WTC11 (cell line): Measurements from ENCODE around the gene ZCCHC14. TPM values are rescaled to one million over a fixed set of nuclear protein-coding genes. Genes with fewer than 3 reads are reported as not detected.

Experiments used
- ATAC-seq: fragments of 200-7000 bp; cut with Tn5 transposase; 2 replicates; pipeline ENCODE4 v1.10.0; 2021; ENCODE audit warnings: mild to moderate bottlenecking, moderate library complexity
- CTCF ChIA-PET: fragments of 300-600 bp; sonication (Branson Sonifier 250); formaldehyde crosslinking; loops from one replicate; lab custom pipeline; 2021; ENCODE audit warnings: antibody characterized with exemption; lab: Charles Lee
- POLR2A ChIA-PET: fragments of 350-600 bp; sonication (Branson Sonifier 250); formaldehyde crosslinking; loops from one replicate; lab custom pipeline; 2021; ENCODE audit warnings: antibody characterized with exemption; lab: Charles Lee
- DNase-seq: peaks from one replicate; pipeline ENCODE4 v3.0.0; 2021; ENCODE audit warnings: low spot score
- H3K27ac Mint-ChIP-seq: 2 replicates; pipeline ENCODE4 v1.8.0; 2021; ENCODE audit warnings: mixed read lengths
- H3K27me3 Mint-ChIP-seq: 2 replicates; pipeline ENCODE4 v1.8.0; 2021; ENCODE audit warnings: low read depth, mild to moderate bottlenecking, moderate library complexity, mixed read lengths
- H3K36me3 Mint-ChIP-seq: 2 replicates; pipeline ENCODE4 v1.8.0; 2021; ENCODE audit warnings: mixed read lengths
- H3K4me1 Mint-ChIP-seq: 2 replicates; pipeline ENCODE4 v1.8.0; 2022; ENCODE audit warnings: mixed read lengths
- H3K4me3 Mint-ChIP-seq: 2 replicates; pipeline ENCODE4 v1.8.0; 2021; ENCODE audit warnings: mild to moderate bottlenecking, moderate library complexity, mixed read lengths
- H3K9me3 Mint-ChIP-seq: 2 replicates; pipeline ENCODE4 v1.8.0; 2021; ENCODE audit warnings: mixed read lengths
- ESRRA ChIP-seq: sonication (generic); formaldehyde crosslinking; IDR thresholded peaks from 2 replicates; pipeline ENCODE4 v1.8.1; 2022; ENCODE audit warnings: mild to moderate bottlenecking, missing genetic modification reagents, borderline replicate concordance
- HMGA2 ChIP-seq: fragments of 250-450 bp; sonication (Bioruptor Pico); IDR thresholded peaks from 2 replicates; pipeline ENCODE4 v1.4.0; 2021; ENCODE audit warnings: mild to moderate bottlenecking, moderate library complexity
- NFATC4 ChIP-seq: fragments of 250-450 bp; sonication (Bioruptor Pico); IDR thresholded peaks from 2 replicates; pipeline ENCODE4 v1.9.0; 2021; ENCODE audit warnings: mild to moderate bottlenecking
- RORB ChIP-seq: fragments of 250-450 bp; sonication (Bioruptor Pico); IDR thresholded peaks from 2 replicates; pipeline ENCODE4 v1.9.0; 2021; ENCODE audit warnings: mild to moderate bottlenecking
- SOX15 ChIP-seq: fragments of 250-450 bp; sonication (Bioruptor Pico); IDR thresholded peaks from 2 replicates; pipeline ENCODE4 v1.9.0; 2021; ENCODE audit warnings: mild to moderate bottlenecking
- TP53 ChIP-seq: sonication (generic); formaldehyde crosslinking; IDR thresholded peaks from 2 replicates; pipeline ENCODE4 v1.8.1; 2023; ENCODE audit warnings: mild to moderate bottlenecking, missing genetic modification reagents
- ZBTB21 ChIP-seq: sonication (generic); formaldehyde crosslinking; IDR thresholded peaks from 2 replicates; pipeline ENCODE4 v1.8.1; 2023; ENCODE audit warnings: mild to moderate bottlenecking, missing genetic modification reagents, borderline replicate concordance
- ZNF219 ChIP-seq: sonication (generic); formaldehyde crosslinking; IDR thresholded peaks from 2 replicates; pipeline ENCODE4 v1.8.0; 2023; ENCODE audit warnings: missing genetic modification reagents, mild to moderate bottlenecking, borderline replicate concordance
- ZNF232 ChIP-seq: sonication (generic); formaldehyde crosslinking; IDR thresholded peaks from 2 replicates; pipeline ENCODE4 v1.8.0; 2022; ENCODE audit warnings: mild to moderate bottlenecking, missing genetic modification reagents
- ZNF263 ChIP-seq: sonication (generic); formaldehyde crosslinking; IDR thresholded peaks from 2 replicates; pipeline ENCODE4 v1.8.1; 2022; ENCODE audit warnings: low read depth, mild to moderate bottlenecking, moderate library complexity, missing genetic modification reagents
- total RNA-seq: library from RNA; stranded (reverse); gene quantifications from 3 replicates; pipeline ENCODE4 v1.2.3, GENCODE V29; 2021
- TF ChIP-seq, protein P1 (sequence below): fragments of 250-450 bp; sonication (Bioruptor Pico); IDR thresholded peaks from 2 replicates; pipeline ENCODE4 v1.9.0; 2021; ENCODE audit warnings: mild to moderate bottlenecking, borderline replicate concordance
- TF ChIP-seq, protein P2 (sequence below): fragments of 250-450 bp; sonication (Bioruptor Pico); IDR thresholded peaks from 2 replicates; pipeline ENCODE4 v2.1.2; 2022; ENCODE audit warnings: mild to moderate bottlenecking, moderate library complexity
- TF ChIP-seq, protein P3 (sequence below): sonication (generic); formaldehyde crosslinking; IDR thresholded peaks from 2 replicates; pipeline ENCODE4 v1.8.0; 2022; ENCODE audit warnings: mild to moderate bottlenecking, missing genetic modification reagents
- TF ChIP-seq, protein P4 (sequence below): sonication (generic); formaldehyde crosslinking; IDR thresholded peaks from 2 replicates; pipeline ENCODE4 v1.8.1; 2022; ENCODE audit warnings: mild to moderate bottlenecking, missing genetic modification reagents, moderate library complexity, borderline replicate concordance
- TF ChIP-seq, protein P5 (sequence below): sonication (generic); formaldehyde crosslinking; IDR thresholded peaks from 2 replicates; pipeline ENCODE4 v1.8.1; 2023; ENCODE audit warnings: mild to moderate bottlenecking, missing genetic modification reagents, borderline replicate concordance
- TF ChIP-seq, protein P6 (sequence below): fragments of 250-450 bp; sonication (Bioruptor Pico); IDR thresholded peaks from 2 replicates; pipeline ENCODE4 v1.8.0; 2021; ENCODE audit warnings: mild to moderate bottlenecking
- TF ChIP-seq, protein P7 (sequence below): sonication (generic); formaldehyde crosslinking; IDR thresholded peaks from 2 replicates; pipeline ENCODE4 v1.8.1; 2023; ENCODE audit warnings: mild to moderate bottlenecking, missing genetic modification reagents
- TF ChIP-seq, protein P8 (sequence below): fragments of 250-450 bp; sonication (Bioruptor Pico); IDR thresholded peaks from 2 replicates; pipeline ENCODE4 v1.9.0; 2021; ENCODE audit warnings: moderate library complexity, mild to moderate bottlenecking, inconsistent platforms, borderline replicate concordance

Gene ZCCHC14
- total RNA-seq, 1 experiment from 2014 or later = 33.8 TPM

DNA sequence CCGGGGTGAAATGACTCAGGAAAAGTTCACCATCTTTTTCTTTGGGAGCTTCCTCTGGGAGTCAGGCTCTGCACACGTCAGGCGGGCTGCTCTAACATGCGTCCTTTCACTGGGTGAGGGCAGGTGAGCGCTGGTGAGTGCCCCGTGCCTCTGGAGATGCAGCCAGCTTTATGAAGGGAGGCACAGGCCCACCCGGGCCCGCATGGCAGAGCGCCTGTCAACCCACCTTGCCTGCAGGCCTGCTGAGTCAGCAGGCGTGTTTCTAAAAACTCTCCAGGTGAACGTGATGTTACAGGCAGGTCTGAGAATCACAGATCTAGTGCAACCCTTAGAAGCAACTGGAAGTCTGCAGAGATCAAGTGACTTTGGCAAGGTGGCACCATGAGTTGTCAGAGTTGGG, 82.3 kb downstream of the ZCCHC14 start (continued):
- TF ChIP-seq, protein P1, sequence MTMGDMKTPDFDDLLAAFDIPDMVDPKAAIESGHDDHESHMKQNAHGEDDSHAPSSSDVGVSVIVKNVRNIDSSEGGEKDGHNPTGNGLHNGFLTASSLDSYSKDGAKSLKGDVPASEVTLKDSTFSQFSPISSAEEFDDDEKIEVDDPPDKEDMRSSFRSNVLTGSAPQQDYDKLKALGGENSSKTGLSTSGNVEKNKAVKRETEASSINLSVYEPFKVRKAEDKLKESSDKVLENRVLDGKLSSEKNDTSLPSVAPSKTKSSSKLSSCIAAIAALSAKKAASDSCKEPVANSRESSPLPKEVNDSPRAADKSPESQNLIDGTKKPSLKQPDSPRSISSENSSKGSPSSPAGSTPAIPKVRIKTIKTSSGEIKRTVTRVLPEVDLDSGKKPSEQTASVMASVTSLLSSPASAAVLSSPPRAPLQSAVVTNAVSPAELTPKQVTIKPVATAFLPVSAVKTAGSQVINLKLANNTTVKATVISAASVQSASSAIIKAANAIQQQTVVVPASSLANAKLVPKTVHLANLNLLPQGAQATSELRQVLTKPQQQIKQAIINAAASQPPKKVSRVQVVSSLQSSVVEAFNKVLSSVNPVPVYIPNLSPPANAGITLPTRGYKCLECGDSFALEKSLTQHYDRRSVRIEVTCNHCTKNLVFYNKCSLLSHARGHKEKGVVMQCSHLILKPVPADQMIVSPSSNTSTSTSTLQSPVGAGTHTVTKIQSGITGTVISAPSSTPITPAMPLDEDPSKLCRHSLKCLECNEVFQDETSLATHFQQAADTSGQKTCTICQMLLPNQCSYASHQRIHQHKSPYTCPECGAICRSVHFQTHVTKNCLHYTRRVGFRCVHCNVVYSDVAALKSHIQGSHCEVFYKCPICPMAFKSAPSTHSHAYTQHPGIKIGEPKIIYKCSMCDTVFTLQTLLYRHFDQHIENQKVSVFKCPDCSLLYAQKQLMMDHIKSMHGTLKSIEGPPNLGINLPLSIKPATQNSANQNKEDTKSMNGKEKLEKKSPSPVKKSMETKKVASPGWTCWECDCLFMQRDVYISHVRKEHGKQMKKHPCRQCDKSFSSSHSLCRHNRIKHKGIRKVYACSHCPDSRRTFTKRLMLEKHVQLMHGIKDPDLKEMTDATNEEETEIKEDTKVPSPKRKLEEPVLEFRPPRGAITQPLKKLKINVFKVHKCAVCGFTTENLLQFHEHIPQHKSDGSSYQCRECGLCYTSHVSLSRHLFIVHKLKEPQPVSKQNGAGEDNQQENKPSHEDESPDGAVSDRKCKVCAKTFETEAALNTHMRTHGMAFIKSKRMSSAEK (CRISPR knock-in tag) = no peak
- TF ChIP-seq, all 79 proteins: peak for 0

DNA sequence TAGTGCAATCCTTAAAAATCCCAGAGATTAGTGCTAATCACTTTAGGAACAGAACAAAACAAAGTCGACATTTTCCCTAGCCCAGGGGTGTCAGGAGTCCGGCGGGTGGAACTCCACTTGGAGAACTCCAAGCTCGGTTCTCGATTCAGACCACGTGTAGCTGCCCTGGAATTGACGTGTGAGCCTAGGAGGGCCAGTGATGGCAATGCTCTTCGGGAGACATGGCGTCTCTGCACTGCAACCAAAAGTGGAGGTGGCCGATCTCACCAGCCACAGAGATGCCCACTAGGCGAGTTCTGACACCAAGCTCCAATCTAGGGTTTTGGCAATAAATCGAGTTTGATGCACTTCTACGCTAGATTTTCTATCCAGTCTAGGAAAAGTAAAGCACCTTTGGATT, 83.0 kb downstream of the ZCCHC14 start:
- Mint-ChIP-seq H3K36me3 (peaks cover 44% of the 10 kb centered on the region), H3K9me3 (no peaks in the 10 kb centered on the region), H3K4me3 (no peak overlapping the region), H3K4me1 (no peaks in the 10 kb centered on the region), H3K27ac (no peak overlapping the region), H3K27me3 (no peaks in the 10 kb centered on the region)
- CTCF ChIA-PET = interaction anchor here (1.0 kb wide), 1 partner anchor 11 kb away, joined by 4 read pairs; no protein-coding TSS in a partner anchor
- ATAC-seq (no peak), DNase-seq (no peak)
- POLR2A ChIA-PET = no interaction called here
- TF ChIP-seq ZNF232 (CRISPR knock-in tag) (no peak), HMGA2 (CRISPR knock-in tag) (no peak), RORB (no peak), NFATC4 (CRISPR knock-in tag) (no peak), ZBTB21 (CRISPR knock-in tag) (no peak), TP53 (no peak), ZNF219 (CRISPR knock-in tag) (no peak), ESRRA (CRISPR knock-in tag) (no peak), ZNF263 (CRISPR knock-in tag) (no peak), SOX15 (no peak)
- TF ChIP-seq, protein P2, sequence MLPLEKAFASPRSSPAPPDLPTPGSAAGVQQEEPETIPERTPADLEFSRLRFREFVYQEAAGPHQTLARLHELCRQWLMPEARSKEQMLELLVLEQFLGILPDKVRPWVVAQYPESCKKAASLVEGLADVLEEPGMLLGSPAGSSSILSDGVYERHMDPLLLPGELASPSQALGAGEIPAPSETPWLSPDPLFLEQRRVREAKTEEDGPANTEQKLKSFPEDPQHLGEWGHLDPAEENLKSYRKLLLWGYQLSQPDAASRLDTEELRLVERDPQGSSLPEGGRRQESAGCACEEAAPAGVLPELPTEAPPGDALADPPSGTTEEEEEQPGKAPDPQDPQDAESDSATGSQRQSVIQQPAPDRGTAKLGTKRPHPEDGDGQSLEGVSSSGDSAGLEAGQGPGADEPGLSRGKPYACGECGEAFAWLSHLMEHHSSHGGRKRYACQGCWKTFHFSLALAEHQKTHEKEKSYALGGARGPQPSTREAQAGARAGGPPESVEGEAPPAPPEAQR (CRISPR knock-in tag) = no peak
- TF ChIP-seq, protein P3, sequence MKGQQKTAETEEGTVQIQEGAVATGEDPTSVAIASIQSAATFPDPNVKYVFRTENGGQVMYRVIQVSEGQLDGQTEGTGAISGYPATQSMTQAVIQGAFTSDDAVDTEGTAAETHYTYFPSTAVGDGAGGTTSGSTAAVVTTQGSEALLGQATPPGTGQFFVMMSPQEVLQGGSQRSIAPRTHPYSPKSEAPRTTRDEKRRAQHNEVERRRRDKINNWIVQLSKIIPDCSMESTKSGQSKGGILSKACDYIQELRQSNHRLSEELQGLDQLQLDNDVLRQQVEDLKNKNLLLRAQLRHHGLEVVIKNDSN = no peak
- TF ChIP-seq, protein P4, sequence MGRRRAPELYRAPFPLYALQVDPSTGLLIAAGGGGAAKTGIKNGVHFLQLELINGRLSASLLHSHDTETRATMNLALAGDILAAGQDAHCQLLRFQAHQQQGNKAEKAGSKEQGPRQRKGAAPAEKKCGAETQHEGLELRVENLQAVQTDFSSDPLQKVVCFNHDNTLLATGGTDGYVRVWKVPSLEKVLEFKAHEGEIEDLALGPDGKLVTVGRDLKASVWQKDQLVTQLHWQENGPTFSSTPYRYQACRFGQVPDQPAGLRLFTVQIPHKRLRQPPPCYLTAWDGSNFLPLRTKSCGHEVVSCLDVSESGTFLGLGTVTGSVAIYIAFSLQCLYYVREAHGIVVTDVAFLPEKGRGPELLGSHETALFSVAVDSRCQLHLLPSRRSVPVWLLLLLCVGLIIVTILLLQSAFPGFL (CRISPR knock-in tag) = no peak
- TF ChIP-seq, protein P5, sequence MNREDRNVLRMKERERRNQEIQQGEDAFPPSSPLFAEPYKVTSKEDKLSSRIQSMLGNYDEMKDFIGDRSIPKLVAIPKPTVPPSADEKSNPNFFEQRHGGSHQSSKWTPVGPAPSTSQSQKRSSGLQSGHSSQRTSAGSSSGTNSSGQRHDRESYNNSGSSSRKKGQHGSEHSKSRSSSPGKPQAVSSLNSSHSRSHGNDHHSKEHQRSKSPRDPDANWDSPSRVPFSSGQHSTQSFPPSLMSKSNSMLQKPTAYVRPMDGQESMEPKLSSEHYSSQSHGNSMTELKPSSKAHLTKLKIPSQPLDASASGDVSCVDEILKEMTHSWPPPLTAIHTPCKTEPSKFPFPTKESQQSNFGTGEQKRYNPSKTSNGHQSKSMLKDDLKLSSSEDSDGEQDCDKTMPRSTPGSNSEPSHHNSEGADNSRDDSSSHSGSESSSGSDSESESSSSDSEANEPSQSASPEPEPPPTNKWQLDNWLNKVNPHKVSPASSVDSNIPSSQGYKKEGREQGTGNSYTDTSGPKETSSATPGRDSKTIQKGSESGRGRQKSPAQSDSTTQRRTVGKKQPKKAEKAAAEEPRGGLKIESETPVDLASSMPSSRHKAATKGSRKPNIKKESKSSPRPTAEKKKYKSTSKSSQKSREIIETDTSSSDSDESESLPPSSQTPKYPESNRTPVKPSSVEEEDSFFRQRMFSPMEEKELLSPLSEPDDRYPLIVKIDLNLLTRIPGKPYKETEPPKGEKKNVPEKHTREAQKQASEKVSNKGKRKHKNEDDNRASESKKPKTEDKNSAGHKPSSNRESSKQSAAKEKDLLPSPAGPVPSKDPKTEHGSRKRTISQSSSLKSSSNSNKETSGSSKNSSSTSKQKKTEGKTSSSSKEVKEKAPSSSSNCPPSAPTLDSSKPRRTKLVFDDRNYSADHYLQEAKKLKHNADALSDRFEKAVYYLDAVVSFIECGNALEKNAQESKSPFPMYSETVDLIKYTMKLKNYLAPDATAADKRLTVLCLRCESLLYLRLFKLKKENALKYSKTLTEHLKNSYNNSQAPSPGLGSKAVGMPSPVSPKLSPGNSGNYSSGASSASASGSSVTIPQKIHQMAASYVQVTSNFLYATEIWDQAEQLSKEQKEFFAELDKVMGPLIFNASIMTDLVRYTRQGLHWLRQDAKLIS (CRISPR knock-in tag) = no peak
- TF ChIP-seq, protein P6, sequence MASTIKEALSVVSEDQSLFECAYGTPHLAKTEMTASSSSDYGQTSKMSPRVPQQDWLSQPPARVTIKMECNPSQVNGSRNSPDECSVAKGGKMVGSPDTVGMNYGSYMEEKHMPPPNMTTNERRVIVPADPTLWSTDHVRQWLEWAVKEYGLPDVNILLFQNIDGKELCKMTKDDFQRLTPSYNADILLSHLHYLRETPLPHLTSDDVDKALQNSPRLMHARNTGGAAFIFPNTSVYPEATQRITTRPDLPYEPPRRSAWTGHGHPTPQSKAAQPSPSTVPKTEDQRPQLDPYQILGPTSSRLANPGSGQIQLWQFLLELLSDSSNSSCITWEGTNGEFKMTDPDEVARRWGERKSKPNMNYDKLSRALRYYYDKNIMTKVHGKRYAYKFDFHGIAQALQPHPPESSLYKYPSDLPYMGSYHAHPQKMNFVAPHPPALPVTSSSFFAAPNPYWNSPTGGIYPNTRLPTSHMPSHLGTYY = no peak
- TF ChIP-seq, protein P7, sequence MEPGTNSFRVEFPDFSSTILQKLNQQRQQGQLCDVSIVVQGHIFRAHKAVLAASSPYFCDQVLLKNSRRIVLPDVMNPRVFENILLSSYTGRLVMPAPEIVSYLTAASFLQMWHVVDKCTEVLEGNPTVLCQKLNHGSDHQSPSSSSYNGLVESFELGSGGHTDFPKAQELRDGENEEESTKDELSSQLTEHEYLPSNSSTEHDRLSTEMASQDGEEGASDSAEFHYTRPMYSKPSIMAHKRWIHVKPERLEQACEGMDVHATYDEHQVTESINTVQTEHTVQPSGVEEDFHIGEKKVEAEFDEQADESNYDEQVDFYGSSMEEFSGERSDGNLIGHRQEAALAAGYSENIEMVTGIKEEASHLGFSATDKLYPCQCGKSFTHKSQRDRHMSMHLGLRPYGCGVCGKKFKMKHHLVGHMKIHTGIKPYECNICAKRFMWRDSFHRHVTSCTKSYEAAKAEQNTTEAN (CRISPR knock-in tag) = no peak
- TF ChIP-seq, protein P8, sequence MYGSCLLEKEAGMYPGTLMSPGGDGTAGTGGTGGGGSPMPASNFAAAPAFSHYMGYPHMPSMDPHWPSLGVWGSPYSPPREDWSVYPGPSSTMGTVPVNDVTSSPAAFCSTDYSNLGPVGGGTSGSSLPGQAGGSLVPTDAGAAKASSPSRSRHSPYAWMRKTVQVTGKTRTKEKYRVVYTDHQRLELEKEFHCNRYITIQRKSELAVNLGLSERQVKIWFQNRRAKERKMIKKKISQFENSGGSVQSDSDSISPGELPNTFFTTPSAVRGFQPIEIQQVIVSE (CRISPR knock-in tag) = no peak
